VCaP (cell line): Measurements from ENCODE around the gene MIF.
"Not testable (repeated sequence)": the region's sequence is repeated elsewhere in the genome, so short reads cannot be mapped to it uniquely, and the experiment has no call there.

Experiments
- H3K27ac ChIP-seq: fragments of 450-650 bp; 2 replicates; pipeline ENCODE4 v1.5.1; 2017
- CTCF ChIP-seq: fragments of 450-650 bp; conservative IDR thresholded peaks from 2 replicates; pipeline ENCODE4 v1.5.1; 2017; ENCODE audit warnings: mild to moderate bottlenecking, moderate library complexity

MIF gene

GRCh38 chr22:23862103-23862502, 32.1 kb upstream of the MIF start:
- TF ChIP-seq CTCF: peak; percentile 80
- no peak overlapping the region for H3K27ac ChIP-seq

- not testable (repeated sequence) for H3K27ac ChIP-seq
These were observed 29.6 kb upstream of the MIF start for GRCh38 chr22:23864499-23865154.

- no peak overlapping the region for H3K27ac ChIP-seq
- no peak for TF ChIP-seq CTCF
These were observed 25.6 kb upstream of the MIF start for GRCh38 chr22:23868580-23868979.

- H3K27ac ChIP-seq: no peak overlapping the region
- no peak for TF ChIP-seq CTCF
These were observed 19.3 kb upstream of the MIF start for GRCh38 chr22:23874871-23875270.

GRCh38 chr22:23875801-23876200, 18.4 kb upstream of the MIF start:
- H3K27ac ChIP-seq: no peak overlapping the region
- no peak for TF ChIP-seq CTCF

- H3K27ac ChIP-seq: no peak overlapping the region
- TF ChIP-seq CTCF: no peak
These were observed 16.6 kb upstream of the MIF start for GRCh38 chr22:23877566-23877965.

GRCh38 chr22:23878219-23878618, 16.0 kb upstream of the MIF start:
- TF ChIP-seq CTCF: no peak
- no peak overlapping the region for H3K27ac ChIP-seq

- TF ChIP-seq CTCF: no peak
- H3K27ac ChIP-seq: no peak overlapping the region
These were observed 11.8 kb upstream of the MIF start for GRCh38 chr22:23882370-23882769.
